RWPE1 (cell line): ENCODE data around the gene KIF7.

Source experiments
- CTCF ChIA-PET: fragments of 350-600 bp; sonication (Branson Sonifier 250); formaldehyde crosslinking; extraction: SDS; loops from one replicate; lab custom pipeline; 2021; lab: Yijun Ruan, JAX
- POLR2A ChIA-PET: fragments of 400-600 bp; formaldehyde crosslinking; extraction: SDS; loops from one replicate; lab custom pipeline; 2020; ENCODE audit warnings: antibody characterized with exemption; ENCODE audit not compliant: low non-redundant PET; lab: Yijun Ruan, JAX
- DNase-seq: peaks from one replicate; pipeline ENCODE4 v3.0.0; 2012; ENCODE audit warnings: low spot score
- H3K27ac ChIP-seq: fragments of 450-650 bp; 2 replicates; pipeline ENCODE4 v1.5.1; 2017
- CTCF ChIP-seq: fragments of 450-650 bp; conservative IDR thresholded peaks from 2 replicates; pipeline ENCODE4 v1.5.1; 2017; ENCODE audit warnings: low read depth, mild to moderate bottlenecking

KIF7 gene

GRCh38 chr15:89649716-89650115, 5.6 kb downstream of the KIF7 start:
- ChIA-PET CTCF (no interaction called here), POLR2A (no interaction called here)
- TF ChIP-seq CTCF: no peak
- DNase-seq: no peak
- no peak overlapping the region for H3K27ac ChIP-seq

GRCh38 chr15:89649013-89649625, 6.1 kb downstream of the KIF7 start:
- CTCF ChIA-PET: no interaction called here
- POLR2A ChIA-PET: no interaction called here

GRCh38 chr15:89648106-89649012, 6.9 kb downstream of the KIF7 start:
- ChIA-PET POLR2A (no interaction called here), CTCF (interaction anchor here (0.5 to 0.8 kb wide), 3 partner anchors 13 to 1203 kb away, joined by 4 to 6 read pairs (median 5); no protein-coding TSS in a partner anchor)
- no peak for DNase-seq
- no peak overlapping the region for H3K27ac ChIP-seq
- no peak for TF ChIP-seq CTCF

More at GRCh38 chr15:89649013-89649625, 6.1 kb downstream of the KIF7 start:
- no peak for TF ChIP-seq CTCF
- DNase-seq: no peak
- H3K27ac ChIP-seq: no peak overlapping the region

GRCh38 chr15:89647191-89647851, 7.9 kb downstream of the KIF7 start:
- ChIA-PET CTCF (interaction anchor here (0.5 to 1.3 kb wide), 11 partner anchors 10 to 1204 kb away, joined by 3 to 9 read pairs (median 4); no protein-coding TSS in a partner anchor), POLR2A (no interaction called here)
- peak; percentile 79 for DNase-seq
- TF ChIP-seq CTCF: peak; percentile 97
- no peak overlapping the region; the same call in 1 of the 2 replicates for H3K27ac ChIP-seq

- DNase-seq: no peak
- POLR2A ChIA-PET: no interaction called here
These were observed 8.7 kb downstream of the KIF7 start for GRCh38 chr15:89646416-89647141.

More at GRCh38 chr15:89646416-89647141, 8.7 kb downstream of the KIF7 start:
- no peak overlapping the region; the same call in 1 of the 2 replicates for H3K27ac ChIP-seq
- CTCF ChIA-PET: interaction anchor here (0.5 to 1.5 kb wide), 7 partner anchors 16 to 441 kb away, joined by 3 to 9 read pairs (median 4); partner anchors contain the start of genes FANCI and MESP1
- no peak for TF ChIP-seq CTCF
